CD8-positive, alpha-beta memory T cell (primary cell): ENCODE data around the gene MPHOSPH9. TPM values are rescaled to one million over a fixed set of nuclear protein-coding genes. Genes with fewer than 3 reads are reported as not detected.

ENCODE experiments used
- CTCF ChIA-PET: fragments of 350-600 bp; sonication (Branson Sonifier 250); formaldehyde crosslinking; loops from one replicate; lab custom pipeline; 2021; ENCODE audit warnings: antibody characterized with exemption; lab: Charles Lee
- POLR2A ChIA-PET: fragments of 350-600 bp; sonication (Branson Sonifier 250); formaldehyde crosslinking; loops from one replicate; lab custom pipeline; 2021; ENCODE audit warnings: antibody characterized with exemption; lab: Charles Lee
- DNase-seq, 5 donors: peaks; one replicate each; pipeline versions ENCODE4 v3.0.0 to v3.0.0-alpha.2; 2020 to 2022; ENCODE audit warnings: mixed read lengths in 1 of 5
- H3K27ac ChIP-seq: one replicate; pipeline ENCODE4 v1.7.0; 2013; ENCODE audit warnings: low read depth, mild to moderate bottlenecking, low read length, moderate library complexity
- H3K27me3 ChIP-seq: 2 replicates; pipeline ENCODE4 v1.7.0; 2013; ENCODE audit warnings: low read length, mild to moderate bottlenecking; ENCODE audit not compliant: insufficient read depth, poor library complexity, severe bottlenecking
- H3K36me3 ChIP-seq: 2 replicates; pipeline ENCODE4 v1.7.0; 2013; ENCODE audit warnings: mild to moderate bottlenecking, low read length, moderate library complexity; ENCODE audit not compliant: insufficient read depth
- H3K4me1 ChIP-seq: 2 replicates; pipeline ENCODE4 v1.7.0; 2013; ENCODE audit warnings: mild to moderate bottlenecking, low read length, moderate library complexity; ENCODE audit not compliant: insufficient read depth
- H3K4me3 ChIP-seq: 2 replicates; pipeline ENCODE4 v1.7.0; 2013; ENCODE audit warnings: mild to moderate bottlenecking, low read length
- H3K9me3 ChIP-seq: 2 replicates; pipeline ENCODE4 v1.7.0; 2013; ENCODE audit warnings: mild to moderate bottlenecking, low read length
- H3K27ac Mint-ChIP-seq, 8 donors: one replicate each; pipeline ENCODE4 v1.8.0; 2020 to 2021; ENCODE audit warnings: mixed read lengths in 8 of 8, mild to moderate bottlenecking in 6 of 8, inconsistent platforms in 3 of 8, moderate library complexity in 3 of 8
- H3K27me3 Mint-ChIP-seq, 2 donors: one replicate each; pipeline ENCODE4 v1.8.0; 2020 to 2021; ENCODE audit warnings: mixed read lengths in 2 of 2, mild to moderate bottlenecking in 1 of 2, moderate library complexity in 1 of 2
- H3K36me3 Mint-ChIP-seq, 3 donors: one replicate each; pipeline ENCODE4 v1.8.0; 2020 to 2021; ENCODE audit warnings: mixed read lengths in 3 of 3, inconsistent platforms in 1 of 3, mild to moderate bottlenecking in 1 of 3
- H3K4me1 Mint-ChIP-seq, 3 donors: one replicate each; pipeline ENCODE4 v1.8.0; 2020 to 2021; ENCODE audit warnings: mixed read lengths in 3 of 3, inconsistent platforms in 1 of 3, mild to moderate bottlenecking in 1 of 3
- H3K4me3 Mint-ChIP-seq, 7 donors: one replicate each; pipeline ENCODE4 v1.8.0; 2020 to 2021; ENCODE audit warnings: mixed read lengths in 7 of 7, mild to moderate bottlenecking in 6 of 7, moderate library complexity in 4 of 7, inconsistent platforms in 2 of 7
- H3K9me3 Mint-ChIP-seq, 5 donors: one replicate each; pipeline ENCODE4 v1.8.0; 2020 to 2022; ENCODE audit warnings: mixed read lengths in 5 of 5, mild to moderate bottlenecking in 3 of 5, moderate library complexity in 2 of 5, inconsistent platforms in 1 of 5
- polyA plus RNA-seq: library from polyadenylated mRNA; unstranded; fragments of 300-500 nt; fragmentation: Illumina TruSeq; gene quantifications from one replicate; pipeline ENCODE4 v1.2.3, GENCODE V29; 2021
- total RNA-seq, 2 experiments: library from RNA; stranded (reverse); gene quantifications; one replicate each; pipeline ENCODE4 v1.2.3, GENCODE V29; 2021

The MPHOSPH9 gene
- total and polyA plus RNA-seq, 3 experiments from 2014 or later = 31.0 to 74.8 (median 67.3) TPM

DNA sequence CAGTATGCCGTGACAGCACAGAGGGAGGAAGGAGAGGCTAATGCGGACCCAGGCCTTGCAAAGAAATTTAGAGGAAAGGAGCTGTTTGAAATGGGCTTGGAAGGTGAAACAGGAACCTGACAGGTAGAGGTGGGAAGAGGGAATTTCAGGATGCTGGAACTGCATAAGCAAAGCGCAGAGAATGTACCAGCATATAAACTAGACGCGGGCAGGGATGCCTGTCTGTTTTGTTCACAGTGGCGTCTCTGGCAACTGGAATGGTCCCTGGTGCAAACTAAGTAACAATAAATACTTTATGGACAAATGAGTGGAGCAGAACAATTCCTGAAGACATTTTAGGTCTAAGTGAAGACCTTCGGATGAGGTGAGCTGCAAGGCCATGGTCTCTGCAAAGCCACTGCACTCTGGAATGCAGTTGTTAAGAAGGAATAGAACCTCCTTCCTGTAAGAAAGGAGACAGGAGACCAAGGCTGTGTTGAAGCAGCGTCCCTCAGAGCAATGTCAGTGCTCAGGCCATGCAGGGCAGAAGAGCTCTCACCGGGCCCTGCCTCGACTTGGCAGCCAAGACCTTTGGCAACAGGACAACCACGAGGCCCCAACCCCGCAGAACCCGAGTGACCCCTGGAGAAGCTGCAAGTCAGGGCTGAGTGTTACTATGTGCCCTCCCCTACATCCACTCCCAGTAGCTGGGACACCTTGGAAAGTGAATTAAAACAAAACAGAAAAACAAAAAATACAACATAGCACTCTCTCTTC is 124.8 kb downstream of the MPHOSPH9 start:
- H3K36me3 ChIP-seq = no peaks in the 10 kb centered on the region
- H3K9me3 ChIP-seq = no peaks in the 10 kb centered on the region
- no peak overlapping the region for H3K27ac ChIP-seq
- Mint-ChIP-seq H3K9me3 (no peaks in the 10 kb centered on the region), H3K36me3 (peaks cover 0 to 4% (median 0%) of the 10 kb centered on the region in 3 donors), H3K27me3 (peaks cover 0 to 4% of the 10 kb centered on the region in 2 donors), H3K4me1 (peaks cover 37 to 59% (median 47%) of the 10 kb centered on the region in 3 donors), H3K27ac (peak overlapping the region; percentile 84 to 97 (median 92)), H3K4me3 (peak overlapping the region in 2 of 7 donors; percentile 8 to 56)
- no peak for DNase-seq
- no peak overlapping the region for H3K4me3 ChIP-seq
- POLR2A ChIA-PET = interaction anchor here (1.4 kb wide), 1 partner anchor 124 kb away, joined by 15 read pairs; the partner anchor contains the start of genes MPHOSPH9 and MTRFR
- H3K4me1 ChIP-seq = peaks cover 40% of the 10 kb centered on the region
- CTCF ChIA-PET = interaction anchor here (1.3 kb wide), 2 partner anchors 10 to 13 kb away, joined by 3 to 4 read pairs; no protein-coding TSS in a partner anchor
- H3K27me3 ChIP-seq = no peaks in the 10 kb centered on the region

DNA sequence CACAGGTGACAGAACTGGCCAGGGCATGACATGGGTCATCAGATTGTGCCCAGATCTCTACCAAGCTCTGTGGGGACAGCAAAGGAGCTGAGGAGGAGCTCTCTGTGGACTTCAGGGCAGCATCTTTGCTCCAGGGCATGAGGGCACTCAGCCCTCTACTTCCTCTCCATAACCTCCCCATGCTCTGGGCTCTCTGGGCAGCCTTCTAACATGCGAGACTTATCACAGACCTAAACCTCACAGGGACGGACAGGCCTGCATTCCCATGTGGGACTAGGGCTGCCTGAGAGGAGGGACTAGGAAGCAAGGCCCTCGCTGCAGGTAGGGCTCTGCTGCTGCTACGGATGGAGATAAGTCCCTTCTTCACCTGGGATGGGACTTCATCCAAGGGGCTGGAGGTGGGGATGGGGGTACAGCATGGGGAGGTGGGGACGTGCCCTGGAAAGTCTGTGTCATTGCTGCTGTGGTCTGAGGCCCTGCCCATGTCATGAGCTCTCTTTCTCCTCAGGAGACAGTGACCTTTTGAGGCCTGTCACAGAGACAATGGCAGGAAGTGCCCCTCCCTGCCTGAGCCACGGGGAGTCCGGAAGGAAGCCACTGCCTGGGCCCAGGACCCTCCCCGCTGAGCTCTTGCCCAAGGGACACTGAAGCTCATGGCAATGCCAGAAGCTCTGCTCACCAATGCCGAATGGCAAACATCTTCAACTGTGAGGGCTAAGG is 126.1 kb downstream of the MPHOSPH9 start:
- H3K4me3 ChIP-seq = peak overlapping the region; percentile 47
- POLR2A ChIA-PET = interaction anchor here (0.9 to 1.4 kb wide), 2 partner anchors 16 to 126 kb away, joined by 3 to 15 read pairs; partner anchors contain the start of genes MPHOSPH9 and MTRFR
- peaks cover 43% of the 10 kb centered on the region for H3K4me1 ChIP-seq

GRCh38 chr12:123105211-123105826 is 127.6 kb downstream of the MPHOSPH9 start:
- Histone ChIP-seq H3K27me3 (no peaks in the 10 kb centered on the region), H3K9me3 (no peaks in the 10 kb centered on the region), H3K27ac (no peak overlapping the region), H3K36me3 (no peaks in the 10 kb centered on the region), H3K4me1 (peaks cover 39% of the 10 kb centered on the region), H3K4me3 (no peak overlapping the region)
- Mint-ChIP-seq H3K27ac (peak overlapping the region; percentile 9 to 95 (median 83)), H3K27me3 (peaks cover 0 to 3% of the 10 kb centered on the region in 2 donors), H3K4me3 (peak overlapping the region in 4 of 7 donors; percentile 4 to 25 (median 14)), H3K4me1 (peaks cover 36 to 44% (median 37%) of the 10 kb centered on the region in 3 donors), H3K9me3 (no peaks in the 10 kb centered on the region), H3K36me3 (peaks cover 0 to 4% (median 2%) of the 10 kb centered on the region in 3 donors)
- no peak for DNase-seq
- ChIA-PET CTCF (interaction anchor here (1.7 kb wide), 1 partner anchor 132 kb away, joined by 5 read pairs; no protein-coding TSS in a partner anchor), POLR2A (no interaction called here)

More for the DNA sequence above, 126.1 kb downstream of the MPHOSPH9 start:
- Mint-ChIP-seq H3K4me1 (peaks cover 41 to 56% (median 44%) of the 10 kb centered on the region in 3 donors), H3K4me3 (peak overlapping the region in 6 of 7 donors; percentile 61 to 89 (median 74)), H3K36me3 (peaks cover 0 to 4% (median 2%) of the 10 kb centered on the region in 3 donors), H3K27me3 (peaks cover 0 to 4% of the 10 kb centered on the region in 2 donors), H3K9me3 (no peaks in the 10 kb centered on the region), H3K27ac (peak overlapping the region; percentile 84 to 98 (median 94))
- peak; percentile 10 to 79 (median 35) for DNase-seq
- CTCF ChIA-PET = interaction anchor here (0.7 to 1.5 kb wide), 5 partner anchors 9 to 127 kb away, joined by 3 to 7 read pairs (median 3); partner anchors contain the start of gene MTRFR
- no peaks in the 10 kb centered on the region for H3K9me3 ChIP-seq
- peak overlapping the region; percentile 20 for H3K27ac ChIP-seq
- no peaks in the 10 kb centered on the region for H3K36me3 ChIP-seq
- no peaks in the 10 kb centered on the region for H3K27me3 ChIP-seq

GRCh38 chr12:123104809-123105208 is 128.1 kb downstream of the MPHOSPH9 start:
- H3K36me3 Mint-ChIP-seq = peaks cover 0 to 4% (median 2%) of the 10 kb centered on the region in 3 donors

More at GRCh38 chr12:123104809-123105208, 128.1 kb downstream of the MPHOSPH9 start:
- peaks cover 0 to 2% of the 10 kb centered on the region in 2 donors for H3K27me3 Mint-ChIP-seq
- H3K4me1 Mint-ChIP-seq = peaks cover 36 to 44% (median 37%) of the 10 kb centered on the region in 3 donors
- H3K27ac ChIP-seq = no peak overlapping the region
- H3K9me3 Mint-ChIP-seq = no peaks in the 10 kb centered on the region
- no peak overlapping the region for H3K4me3 Mint-ChIP-seq
- H3K36me3 ChIP-seq = no peaks in the 10 kb centered on the region
- no peak for DNase-seq
- H3K27ac Mint-ChIP-seq = peak overlapping the region in 3 of 8 donors; percentile 53 to 87 (median 58)
- ChIA-PET CTCF (interaction anchor here (0.5 to 1.7 kb wide), 2 partner anchors 133 to 290 kb away, joined by 3 to 5 read pairs; no protein-coding TSS in a partner anchor), POLR2A (no interaction called here)
- no peaks in the 10 kb centered on the region for H3K9me3 ChIP-seq
- peaks cover 39% of the 10 kb centered on the region for H3K4me1 ChIP-seq
- H3K27me3 ChIP-seq = no peaks in the 10 kb centered on the region
- H3K4me3 ChIP-seq = no peak overlapping the region

Other genes with a start within 250 kb of the MPHOSPH9 start
- 1 to 10 TPM; 5.1 to 6.1 TPM for gene PITPNM2, start 82.1 kb downstream of the MPHOSPH9 start, total RNA-seq
- gene PITPNM2, start 82.1 kb downstream of the MPHOSPH9 start, polyA plus RNA-seq = 1.8 TPM
- 10 to 100 TPM; 26.6 TPM for gene MTRFR, start 295 bp upstream of the MPHOSPH9 start, total RNA-seq
- gene MTRFR, start 295 bp upstream of the MPHOSPH9 start, polyA plus RNA-seq = 51.4 TPM
- gene CDK2AP1, start 38.7 kb upstream of the MPHOSPH9 start, total RNA-seq = 10 to 100 TPM; 56.3 to 57.7 TPM
- gene CDK2AP1, start 38.7 kb upstream of the MPHOSPH9 start, polyA plus RNA-seq = 9.1 TPM
- 10 to 100 TPM; 52.1 to 53.8 TPM for gene SBNO1, start 131.7 kb upstream of the MPHOSPH9 start, total RNA-seq
- gene SBNO1, start 131.7 kb upstream of the MPHOSPH9 start, polyA plus RNA-seq = 42.8 TPM
- gene KMT5A, start 151.0 kb upstream of the MPHOSPH9 start, total RNA-seq = 10 to 100 TPM; 46.8 to 49.9 TPM
- 5.0 TPM for gene KMT5A, start 151.0 kb upstream of the MPHOSPH9 start, polyA plus RNA-seq
- 10 to 100 TPM; 26.9 to 27.6 TPM for gene RILPL2, start 203.5 kb upstream of the MPHOSPH9 start, total RNA-seq
- 8.4 TPM for gene RILPL2, start 203.5 kb upstream of the MPHOSPH9 start, polyA plus RNA-seq
- gene SNRNP35, start 225.0 kb upstream of the MPHOSPH9 start, total RNA-seq = 10 to 100 TPM; 21.9 to 23.8 TPM
- 26.5 TPM for gene SNRNP35, start 225.0 kb upstream of the MPHOSPH9 start, polyA plus RNA-seq